Stimulated activated naive B cell treated with anti-CD40 and anti-IgM and Interleukin-4, amounts not matched to agents 10 μg/mL and 1 μg/mL and 100 μg/mL, for 72 hours (primary cell): ENCODE results near the gene TRIM40.
"Not testable (repeated sequence)": the region's sequence is repeated elsewhere in the genome, so short reads cannot be mapped to it uniquely, and the experiment has no call there.

Experiments
- ATAC-seq, 2 donors: fragments of 150-1000 bp; cut with Tn5 transposase; replicated peaks; 2 replicates each; pipeline ENCODE4 v1.10.0; 2021; ENCODE audit warnings: moderate library complexity in 1 of 2
- DNase-seq: peaks from one replicate; pipeline ENCODE4 v3.0.0; 2021
- H3K27ac Mint-ChIP-seq: one replicate; pipeline ENCODE4 v1.8.0; 2022; ENCODE audit warnings: mild to moderate bottlenecking, mixed read lengths
- H3K27me3 Mint-ChIP-seq, 2 donors: one replicate each; pipeline ENCODE4 v1.8.0; 2022; ENCODE audit warnings: mixed read lengths in 2 of 2
- H3K36me3 Mint-ChIP-seq, 2 donors: one replicate each; pipeline ENCODE4 v1.8.0; 2022; ENCODE audit warnings: mixed read lengths in 2 of 2, mild to moderate bottlenecking in 1 of 2
- H3K4me1 Mint-ChIP-seq, 2 donors: one replicate each; pipeline ENCODE4 v1.8.0; 2022; ENCODE audit warnings: mixed read lengths in 2 of 2, mild to moderate bottlenecking in 1 of 2
- H3K4me3 Mint-ChIP-seq, 2 donors: one replicate each; pipeline ENCODE4 v1.8.0; 2022; ENCODE audit warnings: mild to moderate bottlenecking in 2 of 2, mixed read lengths in 2 of 2, moderate library complexity in 1 of 2
- H3K9me3 Mint-ChIP-seq, 2 donors: one replicate each; pipeline ENCODE4 v1.8.0; 2022; ENCODE audit warnings: mixed read lengths in 2 of 2, mild to moderate bottlenecking in 1 of 2

The TRIM40 gene

DNA sequence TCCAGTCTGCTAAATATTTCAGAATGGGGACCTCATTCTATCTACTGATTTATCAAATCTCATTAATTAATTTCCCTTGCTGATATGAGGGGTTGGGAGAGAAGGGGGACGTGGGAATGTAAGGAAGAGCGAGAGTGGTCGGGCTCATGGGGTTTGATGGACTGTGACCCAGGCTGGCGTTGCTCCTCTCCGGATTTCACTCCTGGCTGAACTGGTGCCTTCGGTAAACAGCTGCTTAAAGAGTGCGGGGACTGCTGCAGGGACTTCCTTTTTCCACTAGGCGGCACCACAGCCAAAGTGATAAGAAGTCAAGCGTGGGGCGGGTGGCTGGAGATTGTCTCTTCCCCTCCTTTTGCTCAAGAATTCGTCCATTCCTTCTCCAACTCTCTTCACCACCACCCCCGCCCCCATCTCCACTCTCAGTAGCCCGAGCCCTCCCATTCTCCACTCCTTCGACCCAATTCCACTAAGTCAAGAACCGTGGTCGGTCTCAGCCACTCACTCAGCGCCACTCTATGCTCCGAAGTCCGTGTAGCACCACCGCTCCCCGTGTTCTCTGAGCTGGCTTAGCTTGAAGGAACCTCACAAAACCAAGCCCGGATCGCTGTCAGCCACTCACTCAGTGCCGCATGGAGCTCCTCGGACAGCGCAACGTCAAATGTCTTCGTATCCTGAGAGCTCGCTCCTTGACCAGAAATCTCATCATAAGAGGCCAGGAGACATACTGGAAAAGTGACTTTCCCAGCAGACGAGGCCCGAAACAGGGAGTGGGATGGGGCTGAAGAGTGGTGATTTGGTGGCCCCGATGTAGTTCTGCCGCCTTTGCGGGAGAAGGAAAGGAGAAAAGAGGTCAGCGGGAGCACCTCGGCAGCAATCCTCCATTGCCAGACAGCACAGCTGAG is 32.7 kb upstream of the TRIM40 start:
- DNase-seq (peak; percentile 74), ATAC-seq (peak; percentile 86 to 90)
- Mint-ChIP-seq H3K4me1 (peaks cover 32 to 43% of the 10 kb centered on the region in 2 donors), H3K9me3 (no peaks in the 10 kb centered on the region), H3K27me3 (peaks cover 54 to 63% of the 10 kb centered on the region in 2 donors), H3K36me3 (no peaks in the 10 kb centered on the region), H3K27ac (no peak overlapping the region), H3K4me3 (peak overlapping the region; percentile 83 to 85)

DNA sequence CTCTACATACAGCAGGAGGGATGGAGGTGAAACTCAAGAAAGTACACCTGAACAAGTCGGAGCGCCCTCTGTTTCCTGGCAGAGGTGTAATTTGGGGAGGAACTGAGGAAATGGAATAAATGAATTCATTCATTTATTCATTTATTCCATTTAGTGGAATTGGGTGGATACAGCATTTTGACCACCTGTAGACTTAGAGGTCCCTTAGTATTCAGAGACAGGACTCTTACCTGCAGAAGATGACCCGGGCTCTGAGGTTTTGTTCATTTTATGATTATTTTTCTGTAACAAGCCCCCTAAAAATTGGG is 32.1 kb upstream of the TRIM40 start:
- no peak for ATAC-seq
- H3K36me3 Mint-ChIP-seq, result no peaks in the 10 kb centered on the region
- peak overlapping the region; percentile 83 to 85 for H3K4me3 Mint-ChIP-seq
- H3K27ac Mint-ChIP-seq, result no peak overlapping the region
- no peaks in the 10 kb centered on the region for H3K9me3 Mint-ChIP-seq
- peaks cover 54 to 63% of the 10 kb centered on the region in 2 donors for H3K27me3 Mint-ChIP-seq
- DNase-seq, result no peak
- peaks cover 33 to 45% of the 10 kb centered on the region in 2 donors for H3K4me1 Mint-ChIP-seq

DNA sequence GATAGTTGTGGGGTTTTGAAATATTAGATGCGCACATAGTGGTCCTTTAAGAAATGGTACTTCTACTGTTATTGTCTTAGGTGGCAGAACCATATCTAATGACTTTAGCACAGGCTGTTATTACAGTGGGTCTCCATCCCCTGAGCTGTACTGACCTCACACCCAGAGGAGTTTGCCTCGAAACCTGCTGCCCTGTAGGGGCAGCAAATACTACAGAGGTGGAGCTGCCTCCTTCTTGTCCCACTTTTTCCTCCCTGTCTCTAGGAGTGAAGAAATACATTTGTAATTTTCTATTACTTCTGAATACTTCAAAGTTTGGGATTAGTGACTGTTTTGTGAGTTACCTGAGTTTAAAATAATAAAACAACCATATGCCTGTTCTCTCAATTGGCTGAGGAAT is 31.3 kb upstream of the TRIM40 start:
- Mint-ChIP-seq H3K27ac (no peak overlapping the region), H3K4me3 (no peak overlapping the region), H3K36me3 (no peaks in the 10 kb centered on the region), H3K27me3 (peaks cover 49 to 59% of the 10 kb centered on the region in 2 donors), H3K9me3 (no peaks in the 10 kb centered on the region), H3K4me1 (peaks cover 34 to 45% of the 10 kb centered on the region in 2 donors)
- DNase-seq (no peak), ATAC-seq (no peak)

DNA sequence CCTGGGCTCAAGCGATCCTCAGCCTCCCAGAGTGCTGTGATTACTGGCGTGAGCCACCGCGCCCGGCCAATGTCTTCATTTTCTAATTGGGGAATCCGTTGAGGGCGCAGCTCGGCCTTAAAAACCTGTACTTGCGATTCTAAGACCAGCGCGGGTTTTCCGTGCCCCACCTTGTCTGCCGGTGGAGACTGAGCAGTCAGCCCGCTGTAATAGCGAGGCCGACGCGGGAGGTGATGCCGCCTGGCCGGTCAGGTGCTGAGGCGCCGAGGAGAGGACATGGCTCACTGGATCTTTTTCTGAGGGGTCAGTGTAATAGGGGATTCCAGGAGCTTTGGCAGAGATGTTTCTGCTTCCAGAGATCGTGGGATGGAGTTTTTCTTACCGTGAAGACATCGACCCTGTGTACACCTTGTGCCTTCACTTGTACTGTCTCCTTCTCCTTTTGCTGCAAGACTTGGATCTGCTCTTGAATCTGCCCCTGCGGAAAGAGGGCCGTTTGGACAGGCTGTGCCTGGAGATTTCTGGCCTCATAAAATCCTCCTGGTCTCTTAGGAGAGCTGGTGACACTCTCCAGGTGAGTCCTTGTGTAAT is 24.6 kb upstream of the TRIM40 start:
- H3K4me1 Mint-ChIP-seq, result peaks cover 13 to 32% of the 10 kb centered on the region in 2 donors
- H3K27me3 Mint-ChIP-seq, result peaks cover 39 to 47% of the 10 kb centered on the region in 2 donors
- ATAC-seq, result no peak
- no peaks in the 10 kb centered on the region for H3K36me3 Mint-ChIP-seq
- no peaks in the 10 kb centered on the region for H3K9me3 Mint-ChIP-seq
- no peak overlapping the region for H3K27ac Mint-ChIP-seq
- H3K4me3 Mint-ChIP-seq, result no peak overlapping the region
- DNase-seq, result no peak

DNA sequence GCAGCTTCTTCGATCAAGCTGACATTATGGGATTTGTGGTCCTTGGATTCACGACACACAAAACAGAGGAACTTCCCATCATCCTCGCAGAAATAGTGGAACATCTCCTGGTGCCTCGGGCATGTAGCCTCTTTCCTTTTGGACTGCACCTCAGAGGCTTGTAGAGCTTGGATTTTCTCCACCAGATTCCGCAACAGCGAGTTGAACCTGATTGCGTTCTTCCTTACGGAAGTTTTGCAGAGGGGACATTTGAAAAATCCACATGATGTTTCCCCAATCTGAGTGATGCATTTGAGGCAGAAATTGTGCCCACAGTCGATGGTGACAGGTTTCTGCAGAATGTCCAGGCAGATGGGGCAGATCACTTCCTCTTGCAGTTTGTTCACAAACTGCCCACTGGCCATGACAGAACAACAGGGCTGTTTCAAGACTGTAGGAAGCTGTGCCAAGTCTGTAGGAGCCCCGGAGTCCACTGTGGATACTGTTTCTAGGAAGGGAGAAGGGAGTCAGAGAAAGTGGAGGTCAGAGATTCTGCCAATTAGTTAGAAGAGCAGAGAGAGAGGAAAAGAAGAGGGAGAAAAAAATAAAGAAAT is 23.4 kb upstream of the TRIM40 start:
- DNase-seq, result no peak
- peak; percentile 42 to 51 for ATAC-seq
- Mint-ChIP-seq H3K27ac (no peak overlapping the region), H3K4me3 (peak overlapping the region in 1 of 2 donors; percentile 35), H3K36me3 (no peaks in the 10 kb centered on the region), H3K4me1 (peaks cover 13 to 32% of the 10 kb centered on the region in 2 donors), H3K9me3 (no peaks in the 10 kb centered on the region), H3K27me3 (peaks cover 38 to 39% of the 10 kb centered on the region in 2 donors)

DNA sequence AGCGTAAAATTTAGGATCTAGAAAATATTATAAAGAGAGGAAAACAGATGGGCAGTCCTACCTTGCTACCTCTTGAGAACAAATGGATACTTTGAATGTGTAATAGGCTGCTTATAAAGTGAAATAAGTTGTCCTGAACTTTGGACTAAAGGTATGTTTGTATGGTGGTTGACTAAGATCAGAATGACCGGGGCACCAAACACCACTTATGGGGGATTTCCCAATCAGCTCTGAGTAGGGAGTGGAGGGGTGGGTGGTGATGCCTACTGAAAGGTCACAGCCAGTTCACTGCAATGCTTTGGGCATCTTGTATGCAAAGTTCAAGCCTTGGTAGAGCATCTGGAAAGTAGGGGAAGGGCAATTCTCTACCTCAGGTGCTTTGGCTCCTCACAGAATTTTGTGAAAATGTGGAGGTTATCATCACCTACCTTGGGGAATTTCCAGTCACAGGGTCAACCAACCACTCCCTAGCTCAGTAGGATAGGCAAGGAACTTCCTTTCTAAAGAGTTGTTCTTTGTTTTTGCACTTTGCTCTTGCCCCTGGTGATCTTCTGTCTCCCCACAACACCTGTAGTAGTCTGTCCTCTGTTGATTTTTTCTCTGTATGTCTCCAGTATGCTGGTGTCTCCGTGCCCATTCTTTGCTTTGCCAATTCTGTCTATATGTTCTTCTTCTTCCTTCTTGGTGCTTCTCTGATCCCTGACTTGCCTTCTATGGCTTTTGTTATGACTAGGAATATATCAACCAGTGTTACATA is 22.8 kb upstream of the TRIM40 start, which contains the start of gene TRIM31:
TRIM31 (minus strand) TSS at position 88 of the 757 bp plus-strand sequence. CDS start 285 bp downstream, outside the sequence.
- ATAC-seq, result peak; percentile 94 to 97

DNA sequence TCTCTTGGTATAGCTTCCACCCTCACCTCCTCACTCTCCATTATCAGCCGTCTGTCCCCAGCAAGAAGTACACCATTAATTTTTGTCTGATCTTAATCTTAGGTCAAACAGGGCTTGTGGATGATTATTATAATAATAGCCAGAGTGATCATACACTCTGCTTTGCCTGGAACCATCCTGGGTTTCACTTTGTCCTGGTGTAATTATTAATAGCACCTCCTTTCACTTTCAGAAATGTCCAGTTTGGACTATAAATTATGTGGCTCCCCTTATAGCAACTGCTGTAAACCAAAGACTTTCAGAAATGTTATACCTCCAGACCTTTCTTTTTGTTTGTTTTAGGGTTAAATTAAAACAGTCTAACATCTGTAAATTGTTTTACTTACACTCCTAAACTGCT is 22.1 kb upstream of the TRIM40 start:
- peaks cover 28 to 36% of the 10 kb centered on the region in 2 donors for H3K27me3 Mint-ChIP-seq
- H3K4me1 Mint-ChIP-seq, result peaks cover 10 to 31% of the 10 kb centered on the region in 2 donors

More for the DNA sequence above, 22.8 kb upstream of the TRIM40 start, which contains the start of gene TRIM31:
- no peak within 1 kb of the TSS for H3K27ac Mint-ChIP-seq
- no peaks in the 10 kb centered on the region for H3K9me3 Mint-ChIP-seq
- no peak for DNase-seq
- H3K27me3 Mint-ChIP-seq, result peaks cover 35 to 38% of the 10 kb centered on the region in 2 donors
- H3K36me3 Mint-ChIP-seq, result no peaks in the 10 kb centered on the region
- peaks cover 11 to 33% of the 10 kb centered on the region in 2 donors for H3K4me1 Mint-ChIP-seq
- peak within 1 kb of the TSS in 1 of 2 donors; percentile 35 for H3K4me3 Mint-ChIP-seq

DNA sequence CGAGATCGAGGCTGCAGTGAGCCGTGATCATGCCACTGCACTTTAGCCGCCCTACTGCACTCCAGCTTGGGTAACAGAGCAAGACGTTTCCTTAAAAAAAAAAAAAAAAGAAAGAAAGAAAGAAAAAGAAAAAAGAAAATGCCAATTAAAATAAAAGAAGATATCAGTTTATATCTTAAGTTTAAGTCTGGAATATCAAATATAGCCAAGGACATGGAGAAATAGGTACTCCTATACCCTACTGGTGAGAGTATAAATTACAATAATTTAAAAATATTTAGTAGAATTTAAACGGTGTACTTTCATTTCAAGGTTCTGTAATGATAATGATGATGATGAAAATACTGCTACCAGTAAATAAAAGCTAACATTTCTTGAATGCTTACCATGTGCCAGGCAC is 19.2 kb upstream of the TRIM40 start:
- H3K36me3 Mint-ChIP-seq, result no peaks in the 10 kb centered on the region
- H3K9me3 Mint-ChIP-seq, result no peaks in the 10 kb centered on the region
- no peak overlapping the region for H3K27ac Mint-ChIP-seq
- H3K4me3 Mint-ChIP-seq, result no peak overlapping the region
- ATAC-seq (no peak), DNase-seq (no peak)
- peaks cover 24 to 44% of the 10 kb centered on the region in 2 donors for H3K27me3 Mint-ChIP-seq
- peaks cover 7 to 25% of the 10 kb centered on the region in 2 donors for H3K4me1 Mint-ChIP-seq

More for the DNA sequence above, 22.1 kb upstream of the TRIM40 start:
- ATAC-seq (no peak), DNase-seq (no peak)
- no peaks in the 10 kb centered on the region for H3K36me3 Mint-ChIP-seq
- H3K27ac Mint-ChIP-seq, result no peak overlapping the region
- no peaks in the 10 kb centered on the region for H3K9me3 Mint-ChIP-seq
- no peak overlapping the region for H3K4me3 Mint-ChIP-seq

DNA sequence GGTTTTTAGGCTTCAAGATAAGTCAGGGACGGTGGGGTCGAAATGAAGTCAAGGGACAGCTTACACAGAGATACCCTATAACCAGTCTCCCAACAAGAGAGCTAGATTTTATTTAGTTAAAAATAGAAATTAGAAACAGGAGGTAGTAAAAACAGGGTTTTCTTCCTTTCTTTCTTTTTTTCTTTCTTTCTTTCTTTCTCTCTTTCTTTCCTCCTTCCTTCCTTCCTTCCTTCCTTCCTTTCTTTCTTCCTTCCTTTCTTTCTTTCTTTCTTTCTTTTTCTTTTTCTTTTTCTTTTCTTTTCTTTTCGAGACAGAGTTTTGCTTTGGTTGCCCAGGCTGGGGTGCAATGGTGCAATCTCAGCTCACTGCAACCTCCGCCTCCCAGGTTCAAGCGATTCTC is 17.2 kb upstream of the TRIM40 start:
- peaks cover under 1 to 11% of the 10 kb centered on the region in 2 donors for H3K4me1 Mint-ChIP-seq
- DNase-seq, H3K27ac Mint-ChIP-seq, H3K4me3 Mint-ChIP-seq, H3K9me3 Mint-ChIP-seq, H3K36me3 Mint-ChIP-seq, ATAC-seq: not testable (repeated sequence)
- peaks cover 19 to 59% of the 10 kb centered on the region in 2 donors for H3K27me3 Mint-ChIP-seq

DNA sequence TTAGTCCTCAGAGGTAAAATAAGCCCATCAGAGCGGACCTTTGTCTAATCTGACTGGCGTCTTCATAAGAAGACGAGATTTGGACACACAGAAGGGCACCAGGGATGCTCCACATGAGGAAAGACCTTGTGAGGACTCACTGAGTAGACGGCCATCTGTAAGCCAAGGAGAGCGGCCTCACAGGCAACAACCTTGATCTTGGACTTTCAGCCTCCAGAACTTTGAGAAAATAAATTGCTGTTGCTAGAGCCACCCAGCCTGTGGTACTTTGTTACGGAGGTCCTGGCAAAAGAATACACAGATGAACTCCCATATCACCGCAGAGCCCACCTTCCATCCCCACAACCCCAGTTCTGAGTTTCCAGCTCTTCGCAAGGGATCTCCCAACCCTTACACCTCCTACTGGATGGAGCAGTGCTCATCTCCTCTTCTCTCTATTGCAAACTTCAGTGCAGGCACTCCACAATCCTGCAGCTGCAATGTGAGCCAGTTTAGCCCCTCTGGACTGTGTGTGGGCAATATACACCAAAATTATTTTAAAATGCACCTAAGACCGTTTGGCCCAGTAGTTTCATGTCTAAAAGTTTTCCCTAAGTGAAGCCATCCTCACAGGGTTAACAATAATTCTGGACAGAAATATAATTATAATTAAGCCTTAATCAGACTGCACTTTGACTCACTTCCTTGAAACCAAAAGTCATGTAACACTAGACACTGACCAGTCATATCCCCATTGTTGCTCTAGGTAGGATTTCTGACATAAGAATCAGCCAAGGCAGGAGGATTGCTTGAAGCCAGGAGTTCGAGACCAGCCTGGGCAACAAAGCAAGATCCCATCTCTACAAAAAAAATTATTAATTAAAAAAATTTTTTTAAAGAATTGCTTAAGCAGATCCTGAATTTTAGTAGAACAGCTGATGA is 14.2 kb upstream of the TRIM40 start:
- Mint-ChIP-seq H3K27me3 (peaks cover 26 to 63% of the 10 kb centered on the region in 2 donors), H3K9me3 (no peaks in the 10 kb centered on the region), H3K4me3 (no peak overlapping the region), H3K36me3 (no peaks in the 10 kb centered on the region), H3K4me1 (peaks cover 0 to 5% of the 10 kb centered on the region in 2 donors), H3K27ac (no peak overlapping the region)
- ATAC-seq (no peak), DNase-seq (no peak)

DNA sequence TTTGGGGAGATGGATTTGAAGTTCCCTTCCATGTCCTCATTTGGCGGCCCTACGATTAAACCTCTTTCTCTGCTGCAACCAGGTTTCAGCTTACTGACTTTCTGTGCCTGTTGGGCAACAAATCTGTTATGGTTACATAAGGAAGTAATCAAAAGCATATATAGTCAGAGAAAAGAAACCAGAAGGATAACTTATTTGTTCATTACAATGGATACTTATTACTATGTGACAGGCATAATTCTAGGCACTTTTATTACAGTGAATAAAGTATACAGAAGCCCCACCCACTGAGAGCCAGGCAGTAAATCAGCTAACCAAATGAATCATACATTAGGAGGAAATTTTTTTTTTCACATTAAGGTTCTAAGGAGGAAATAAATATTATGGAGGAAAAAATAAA is 13.4 kb upstream of the TRIM40 start:
- peaks cover 0 to 11% of the 10 kb centered on the region in 2 donors for H3K4me1 Mint-ChIP-seq
- H3K27me3 Mint-ChIP-seq, result peaks cover 26 to 71% of the 10 kb centered on the region in 2 donors
- DNase-seq, result no peak
- no peaks in the 10 kb centered on the region for H3K9me3 Mint-ChIP-seq
- no peaks in the 10 kb centered on the region for H3K36me3 Mint-ChIP-seq
- ATAC-seq, result no peak
- H3K4me3 Mint-ChIP-seq, result no peak overlapping the region
- no peak overlapping the region for H3K27ac Mint-ChIP-seq

DNA sequence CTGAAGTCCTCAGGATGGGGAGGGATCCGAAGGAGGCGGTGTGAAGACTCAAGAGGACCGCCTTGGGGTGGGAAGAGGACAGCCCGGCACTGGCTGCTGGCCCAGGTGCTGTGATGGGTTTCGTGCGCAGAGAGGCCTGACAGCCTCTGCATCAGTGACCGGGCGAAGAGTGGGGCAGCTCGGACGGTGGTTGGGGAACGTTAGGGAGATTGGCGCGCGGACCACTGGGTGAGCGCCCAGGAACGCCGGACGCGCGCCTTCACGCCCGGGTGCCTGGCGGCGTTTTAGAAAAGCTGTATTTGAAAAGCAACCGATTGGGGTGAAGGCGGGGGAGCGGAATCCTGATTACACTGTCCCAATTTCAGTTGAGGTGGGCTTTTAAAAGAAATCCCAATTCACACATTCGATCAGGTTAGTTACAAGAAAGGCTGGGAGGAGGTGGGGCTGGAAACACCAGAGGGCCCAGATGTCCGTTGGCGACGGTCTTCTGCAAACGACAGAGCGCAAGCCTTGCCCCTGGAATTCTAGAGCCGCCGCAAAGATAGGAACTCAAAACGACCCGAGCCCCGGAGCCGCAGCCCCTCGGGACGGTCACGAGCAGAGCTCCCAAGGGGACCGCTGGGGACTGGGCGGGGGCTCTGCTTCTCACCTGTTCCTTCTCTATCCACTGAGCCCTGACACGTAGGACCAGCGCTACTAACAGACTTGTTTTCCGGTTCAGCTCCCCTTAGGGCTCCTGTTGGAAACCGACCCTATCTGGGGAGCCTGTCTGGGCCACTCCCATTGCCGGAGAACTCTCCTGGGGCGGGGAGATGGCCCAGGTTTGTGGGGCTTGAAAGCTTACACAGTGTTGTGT is 8.5 kb upstream of the TRIM40 start:
- H3K4me3 Mint-ChIP-seq, result peak overlapping the region in 1 of 2 donors; percentile 20
- no peaks in the 10 kb centered on the region for H3K36me3 Mint-ChIP-seq
- H3K27ac Mint-ChIP-seq, result no peak overlapping the region
- ATAC-seq, result no peak
- DNase-seq, result no peak
- peaks cover 8 to 17% of the 10 kb centered on the region in 2 donors for H3K4me1 Mint-ChIP-seq
- H3K9me3 Mint-ChIP-seq, result no peaks in the 10 kb centered on the region
- peaks cover 50 to 73% of the 10 kb centered on the region in 2 donors for H3K27me3 Mint-ChIP-seq
